Right lobe of liver (tissue), 4 donors: Measurements from ENCODE around the gene PSMG4.

Source experiments
- POLR2A ChIP-seq: fragments of 450-650 bp; IDR thresholded peaks from one replicate; pipeline ENCODE4 v1.6.1; 2017; ENCODE audit warnings: antibody characterized with exemption, mild to moderate bottlenecking
- TF ChIP-seq, protein P1 (sequence below), 4 donors: fragments of 200-600 bp in 3 of 4; fragments of 450-650 bp in 1 of 4; IDR thresholded peaks; one replicate each; pipeline versions ENCODE4 v1.5.1 to v1.8.0; 2016 to 2022; ENCODE audit warnings: antibody characterized with exemption in 4 of 4, mild to moderate bottlenecking in 2 of 4
- donor health status: DM: no; HTN: no; CAD: no.
- donor health status: DM: no; HTN: no; CAD: no.
- donor health status: DM: no; HTN: yes; CAD: no.

DNA sequence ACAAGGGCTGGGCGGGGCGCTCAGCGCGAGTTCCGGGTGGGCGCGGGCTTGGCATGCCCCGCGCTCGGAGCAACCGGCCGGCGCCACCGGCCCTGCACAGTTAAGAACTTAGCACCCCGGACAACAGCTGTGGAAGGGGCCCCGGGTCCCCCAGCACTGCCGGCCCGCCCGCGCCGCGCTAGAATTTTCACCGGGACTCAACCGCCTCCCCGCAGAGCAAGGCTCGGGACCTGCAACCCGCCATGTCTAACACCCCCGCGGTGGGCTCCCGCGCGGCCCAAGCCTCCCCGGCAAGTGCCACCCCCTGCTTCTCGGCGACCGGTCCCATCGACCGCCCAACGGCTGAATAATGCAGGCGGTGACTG lies 5.2 kb upstream of the PSMG4 start:
- TF ChIP-seq, protein P1, sequence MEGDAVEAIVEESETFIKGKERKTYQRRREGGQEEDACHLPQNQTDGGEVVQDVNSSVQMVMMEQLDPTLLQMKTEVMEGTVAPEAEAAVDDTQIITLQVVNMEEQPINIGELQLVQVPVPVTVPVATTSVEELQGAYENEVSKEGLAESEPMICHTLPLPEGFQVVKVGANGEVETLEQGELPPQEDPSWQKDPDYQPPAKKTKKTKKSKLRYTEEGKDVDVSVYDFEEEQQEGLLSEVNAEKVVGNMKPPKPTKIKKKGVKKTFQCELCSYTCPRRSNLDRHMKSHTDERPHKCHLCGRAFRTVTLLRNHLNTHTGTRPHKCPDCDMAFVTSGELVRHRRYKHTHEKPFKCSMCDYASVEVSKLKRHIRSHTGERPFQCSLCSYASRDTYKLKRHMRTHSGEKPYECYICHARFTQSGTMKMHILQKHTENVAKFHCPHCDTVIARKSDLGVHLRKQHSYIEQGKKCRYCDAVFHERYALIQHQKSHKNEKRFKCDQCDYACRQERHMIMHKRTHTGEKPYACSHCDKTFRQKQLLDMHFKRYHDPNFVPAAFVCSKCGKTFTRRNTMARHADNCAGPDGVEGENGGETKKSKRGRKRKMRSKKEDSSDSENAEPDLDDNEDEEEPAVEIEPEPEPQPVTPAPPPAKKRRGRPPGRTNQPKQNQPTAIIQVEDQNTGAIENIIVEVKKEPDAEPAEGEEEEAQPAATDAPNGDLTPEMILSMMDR (IDR thresholded peaks at IDR 0.05), result no peak
- TF ChIP-seq POLR2A, result no peak
